ENCODE measurements around the gene CNPY1.

DNA sequence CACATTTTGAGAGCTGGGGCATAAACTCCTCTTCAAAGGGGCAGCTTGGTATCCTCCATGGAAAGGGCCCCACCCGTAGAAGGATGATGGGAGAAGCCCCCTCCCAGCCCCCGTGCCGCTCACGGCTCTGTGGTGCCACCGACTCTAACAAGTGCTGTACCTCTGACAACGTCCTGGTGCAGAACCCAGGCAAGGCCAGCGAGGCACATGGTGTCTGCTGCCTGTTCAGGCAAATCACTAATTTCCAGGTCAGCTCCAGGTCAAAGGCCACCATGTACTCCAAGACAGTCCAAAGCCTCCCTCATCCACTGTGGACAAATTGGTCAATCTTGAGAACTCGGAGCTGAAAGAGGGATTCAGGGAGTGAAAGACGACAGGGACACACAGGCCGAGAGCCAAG, 11.4 kb upstream of the CNPY1 start:
- TF ChIP-seq TAF1 (IDR thresholded peaks at IDR 0.05; ENCODE audit: borderline replicate concordance, insufficient read depth, low read length): no peak
- no peak for TF ChIP-seq POLR2AphosphoS5 (IDR thresholded peaks at IDR 0.05; ENCODE audit: low read depth, low read length)
